Measurements from ENCODE around the gene CD207.
"Not testable (repeated sequence)": the region's sequence is repeated elsewhere in the genome, so short reads cannot be mapped to it uniquely, and the experiment has no call there.

The CD207 gene

GRCh38 chr2:70835643-70836042, at the start of gene CD207:
Gene CD207, minus strand, starts transcription at chr2:70835816. Its CDS starts 40 bp downstream, at chr2:70835776.
- TF ChIP-seq CTCF (IDR thresholded peaks at IDR 0.05; ENCODE audit: extremely low read depth, missing control alignments), result no peak
- no peak for DNase-seq (ENCODE audit: low spot score)

- DNase-seq (ENCODE audit: low spot score), result not testable (repeated sequence)
Measured at GRCh38 chr2:70878543-70878942, 42.9 kb upstream of the CD207 start.

GRCh38 chr2:70876138-70876537, 40.5 kb upstream of the CD207 start:
- not testable (repeated sequence) for DNase-seq (ENCODE audit: low spot score)

- TF ChIP-seq CTCF (IDR thresholded peaks at IDR 0.05; ENCODE audit: extremely low read depth, missing control alignments), result no peak
- no peak for DNase-seq (ENCODE audit: low spot score)
Measured at GRCh38 chr2:70873541-70873940, 37.9 kb upstream of the CD207 start.

- peak; percentile 80 for TF ChIP-seq CTCF (IDR thresholded peaks at IDR 0.05; ENCODE audit: extremely low read depth, missing control alignments)
- peak; percentile 79 for DNase-seq (ENCODE audit: low spot score)
Measured at GRCh38 chr2:70871398-70872211, 36.0 kb upstream of the CD207 start.

GRCh38 chr2:70870790-70871189, 35.2 kb upstream of the CD207 start:
- DNase-seq (ENCODE audit: low spot score), result no peak
- TF ChIP-seq CTCF (IDR thresholded peaks at IDR 0.05; ENCODE audit: extremely low read depth, missing control alignments), result no peak

GRCh38 chr2:70868970-70869369, 33.4 kb upstream of the CD207 start:
- no peak for TF ChIP-seq CTCF (IDR thresholded peaks at IDR 0.05; ENCODE audit: extremely low read depth, missing control alignments)
- DNase-seq (ENCODE audit: low spot score), result no peak

- DNase-seq (ENCODE audit: low spot score), result peak; percentile 77
- peak; percentile 77 for TF ChIP-seq CTCF (IDR thresholded peaks at IDR 0.05; ENCODE audit: extremely low read depth, missing control alignments)
Measured at GRCh38 chr2:70861777-70862625, 26.4 kb upstream of the CD207 start.
